HG03139 (cell line): Measurements from ENCODE around the gene COQ8B.
"Not testable (repeated sequence)": the region's sequence is repeated elsewhere in the genome, so short reads cannot be mapped to it uniquely, and the experiment has no call there.

Experiments used
- ATAC-seq: cut with Tn5 transposase; IDR thresholded peaks from one replicate; pipeline ENCODE4 v1.9.1; 2021; ENCODE audit not compliant: unreplicated experiment

COQ8B gene

DNA sequence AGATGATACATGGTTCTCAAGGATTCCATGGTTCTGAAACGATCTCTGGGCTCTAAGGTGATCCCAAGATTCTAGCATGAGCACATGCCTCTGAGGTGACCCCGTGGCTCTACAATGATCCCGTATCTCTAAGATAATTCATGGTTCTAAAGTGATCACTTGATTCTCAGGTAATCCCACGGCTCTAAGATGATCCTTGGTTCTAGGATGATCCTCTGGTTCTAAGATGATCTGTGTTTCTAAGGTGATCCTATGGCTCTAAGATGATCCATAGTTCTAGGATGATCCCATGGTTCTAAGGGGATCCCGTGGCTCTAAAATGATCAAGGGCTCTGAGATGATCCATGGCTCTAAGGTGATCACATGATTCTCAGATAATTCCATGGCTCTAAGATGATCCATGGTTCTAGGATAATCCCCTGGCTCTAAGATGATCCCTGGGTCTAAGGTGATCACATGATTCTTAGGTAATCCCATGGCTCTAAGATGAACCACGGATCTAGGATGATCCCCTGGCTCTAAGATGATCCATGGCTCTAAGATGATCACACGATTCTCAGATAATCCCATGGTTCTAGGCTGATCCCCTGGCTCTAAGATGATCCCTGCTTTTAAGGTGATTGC is 47.6 kb downstream of the COQ8B start:
- no peak for ATAC-seq

DNA sequence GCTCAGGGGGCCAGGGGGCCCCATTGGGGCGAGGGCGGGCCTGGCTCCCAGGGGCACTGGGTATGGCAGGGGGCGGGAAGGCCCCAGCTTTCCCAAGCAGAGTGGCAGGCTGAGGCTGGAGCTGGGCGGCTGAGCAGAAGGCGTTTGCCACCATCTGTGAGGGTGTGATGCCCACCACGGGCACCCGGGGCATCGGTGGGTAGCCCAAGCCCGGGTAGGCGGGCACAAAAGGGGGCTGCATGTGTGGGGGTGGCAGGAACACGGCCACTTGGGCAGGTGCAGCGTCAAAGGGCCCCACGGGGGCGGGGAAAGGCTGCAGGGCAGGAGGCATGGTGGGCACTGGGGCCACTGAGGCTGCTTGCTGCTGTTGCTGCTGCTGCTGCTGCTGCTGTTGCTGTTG is 49.1 kb downstream of the COQ8B start:
- no peak for ATAC-seq

DNA sequence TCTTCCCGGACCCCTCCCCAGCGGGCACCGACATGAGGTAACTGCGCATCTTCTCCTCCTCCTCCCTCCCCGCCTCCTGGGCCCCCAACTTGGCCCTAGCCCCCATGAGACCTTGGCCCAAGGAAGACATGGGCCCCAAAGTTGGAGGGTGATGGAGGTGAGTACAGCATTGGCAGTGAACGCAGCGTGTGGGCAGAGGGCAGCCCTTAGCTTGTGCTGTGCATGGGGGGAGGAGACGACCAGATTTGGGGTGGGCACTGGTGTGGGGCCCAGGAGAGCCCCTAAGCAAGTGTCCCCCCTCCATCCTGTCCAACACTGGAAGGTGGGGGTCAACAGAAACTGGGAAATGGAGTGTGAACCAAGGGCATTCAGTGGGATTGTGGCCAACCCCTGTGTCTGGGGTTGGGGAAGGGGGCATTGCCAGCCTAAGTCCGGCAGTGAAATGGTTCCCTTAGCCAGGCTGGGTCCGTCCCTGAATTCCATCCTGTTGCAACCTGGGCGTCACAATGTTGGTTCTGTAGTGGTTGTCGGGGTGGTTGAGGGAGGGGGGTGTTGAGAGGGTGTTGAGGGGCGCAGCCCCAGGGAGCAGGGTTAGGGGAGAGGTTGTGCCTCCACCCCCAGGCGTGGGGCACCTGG is 49.8 kb downstream of the COQ8B start:
- ATAC-seq, result no peak

DNA sequence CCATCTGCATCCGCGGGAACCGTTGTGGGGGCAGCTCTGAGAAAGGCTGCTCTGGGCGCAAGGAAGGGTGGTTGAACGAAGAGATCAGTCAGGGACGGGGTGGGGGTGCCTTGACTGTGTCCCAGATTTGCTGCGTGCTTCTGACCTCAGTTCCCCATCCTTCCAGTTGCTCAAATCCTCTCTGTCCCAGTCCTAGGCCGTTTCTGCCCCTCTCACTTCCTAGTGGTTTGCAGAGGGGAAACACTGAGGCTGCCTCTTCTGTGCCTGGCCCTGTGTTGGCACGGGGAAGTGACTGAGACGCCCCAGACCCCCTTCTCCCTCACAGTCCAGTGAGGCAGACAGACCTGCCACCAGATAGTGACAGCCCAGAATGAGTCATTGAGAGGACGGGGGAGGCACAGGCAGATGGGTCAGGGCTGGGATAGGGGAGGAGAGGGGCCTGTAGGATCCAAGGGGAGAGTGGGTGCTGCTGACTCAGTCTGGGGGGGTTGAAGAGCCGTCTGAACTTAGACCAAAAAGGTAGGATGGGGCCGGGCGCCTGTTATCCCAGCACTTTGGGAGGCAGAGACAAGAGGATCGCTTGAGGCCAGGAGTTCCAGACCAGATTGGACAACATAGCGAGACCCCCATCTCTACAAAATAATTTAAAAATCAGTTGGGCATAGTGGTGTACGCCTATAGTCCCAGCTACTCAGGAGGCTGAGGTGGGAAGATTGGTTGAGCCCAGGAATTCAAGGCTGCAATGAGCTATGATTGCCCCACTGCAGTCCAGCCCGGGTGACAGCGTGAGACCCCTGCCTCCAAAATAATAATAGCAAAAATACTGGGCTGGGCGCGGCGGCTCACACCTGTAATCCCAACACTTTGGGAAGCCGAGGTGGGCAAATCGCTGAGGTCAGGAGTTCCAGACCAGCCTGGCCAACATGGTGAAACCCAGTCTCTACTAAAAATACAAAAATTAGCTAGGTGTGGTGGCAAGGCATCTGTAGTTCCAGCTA is 52.7 kb downstream of the COQ8B start:
- ATAC-seq, result no peak

DNA sequence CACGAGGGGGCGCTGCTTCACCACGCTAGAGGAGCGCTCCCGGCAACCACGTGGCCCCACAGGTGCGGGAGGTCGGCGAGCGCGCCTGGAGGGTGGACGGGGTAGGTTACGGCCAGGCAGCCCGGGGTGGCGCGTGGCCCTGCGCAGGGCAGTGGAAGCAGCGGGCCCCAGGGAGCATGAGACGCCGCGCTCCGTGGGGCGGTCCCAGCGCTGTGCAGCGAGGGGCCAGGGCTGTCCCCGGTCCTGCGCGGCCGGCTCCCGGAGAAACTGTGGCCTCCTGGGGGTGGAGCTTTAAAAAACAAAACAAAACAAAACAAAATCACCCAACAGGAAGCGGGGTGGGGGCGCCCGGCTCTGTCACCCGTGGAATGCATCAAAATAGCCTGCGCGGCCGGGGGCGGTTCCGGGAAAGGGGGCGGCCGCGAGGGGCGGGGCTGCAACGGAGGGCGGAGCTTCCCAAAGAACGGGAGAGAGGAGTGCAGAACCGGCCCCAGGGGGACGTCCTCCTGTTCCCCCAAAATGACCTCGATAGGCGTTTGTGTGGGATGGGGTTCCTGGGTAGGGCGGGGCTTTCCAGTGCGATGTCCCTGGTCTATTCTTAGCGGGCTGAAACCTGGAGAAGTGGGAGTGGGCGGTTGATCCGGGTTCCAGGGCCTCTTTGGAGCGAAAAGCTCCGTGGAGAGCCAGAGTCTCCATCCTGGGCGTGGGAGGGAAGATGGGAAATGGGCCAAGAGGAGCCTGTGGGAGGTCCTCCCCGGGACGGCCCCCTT is 53.6 kb downstream of the COQ8B start:
- peak; percentile 72 for ATAC-seq

DNA sequence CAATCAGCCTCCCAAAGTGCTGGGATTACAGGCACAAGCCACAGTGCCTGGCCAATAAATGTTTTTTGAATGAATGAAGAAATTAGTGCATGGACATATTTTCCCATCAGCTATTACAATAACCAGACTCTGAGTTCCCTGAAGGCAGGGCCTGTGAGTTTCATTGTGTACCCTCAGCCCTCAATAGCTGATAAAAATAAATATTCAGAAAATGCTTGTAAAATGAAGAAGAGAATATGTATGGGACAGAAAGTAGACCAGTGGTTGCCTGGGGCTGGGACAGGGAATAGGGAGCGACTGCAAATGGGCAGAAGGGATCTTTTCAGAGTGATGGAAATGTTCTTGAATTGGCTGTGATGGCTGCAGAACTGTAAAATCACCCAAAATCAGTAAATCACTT is 55.1 kb downstream of the COQ8B start:
- no peak for ATAC-seq

DNA sequence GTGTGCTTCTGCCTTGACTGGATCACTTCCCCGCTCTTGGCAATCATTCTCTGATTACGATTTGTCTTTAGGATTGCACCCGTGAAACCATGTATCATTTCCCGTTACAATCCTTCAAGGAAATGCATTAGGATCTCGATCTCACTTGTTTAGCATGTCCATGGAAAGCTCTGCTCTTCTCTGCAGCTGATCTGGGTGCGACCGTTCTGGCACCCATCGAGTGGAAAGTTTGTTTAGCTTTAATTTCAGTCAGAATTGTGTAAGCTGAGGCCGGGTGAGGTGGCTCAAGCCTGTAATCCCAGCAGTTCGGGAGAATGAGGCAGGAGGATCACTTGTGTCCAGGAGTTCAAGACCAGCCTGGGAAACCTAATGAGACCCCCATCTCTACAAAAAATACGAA is 57.1 kb downstream of the COQ8B start:
- ATAC-seq, result no peak

DNA sequence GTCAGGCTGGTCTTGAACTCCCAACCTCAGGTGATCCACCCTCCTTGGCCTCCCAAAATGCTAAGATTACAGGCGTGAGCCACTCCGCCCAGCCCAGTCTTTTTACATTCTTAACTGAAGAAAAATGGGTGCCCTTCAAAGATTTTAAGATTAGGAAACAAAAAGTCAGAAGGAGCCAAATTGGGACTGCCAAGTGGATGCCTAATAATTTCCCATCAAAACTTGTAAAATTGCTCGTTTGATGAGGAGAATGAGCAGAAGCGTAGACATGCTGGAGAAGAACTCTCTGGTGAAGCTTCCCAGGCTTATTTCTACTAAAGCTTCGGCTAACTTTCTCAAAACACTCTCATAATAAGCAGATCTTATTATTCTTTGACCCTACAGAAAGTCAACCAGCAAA is 57.6 kb downstream of the COQ8B start:
- no peak for ATAC-seq

DNA sequence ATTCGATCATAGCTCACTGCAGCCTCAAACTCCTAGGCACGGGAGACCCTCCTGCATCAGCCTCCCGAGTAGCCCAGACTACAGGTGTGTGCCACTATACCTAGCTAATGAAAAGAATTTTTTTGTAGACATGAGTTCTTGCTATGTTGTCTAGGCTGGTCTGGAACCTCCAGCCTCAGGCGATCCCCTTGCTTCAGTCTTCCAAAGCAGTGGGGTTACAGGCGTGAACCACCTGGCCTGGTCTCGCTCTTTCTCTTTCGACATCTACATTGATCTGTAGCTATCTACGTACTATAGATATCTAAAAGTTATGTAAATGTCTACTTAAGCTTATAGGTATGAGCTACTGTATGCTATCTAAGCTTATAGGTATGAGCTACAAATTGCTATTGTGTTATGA is 58.7 kb downstream of the COQ8B start:
- ATAC-seq, result no peak

DNA sequence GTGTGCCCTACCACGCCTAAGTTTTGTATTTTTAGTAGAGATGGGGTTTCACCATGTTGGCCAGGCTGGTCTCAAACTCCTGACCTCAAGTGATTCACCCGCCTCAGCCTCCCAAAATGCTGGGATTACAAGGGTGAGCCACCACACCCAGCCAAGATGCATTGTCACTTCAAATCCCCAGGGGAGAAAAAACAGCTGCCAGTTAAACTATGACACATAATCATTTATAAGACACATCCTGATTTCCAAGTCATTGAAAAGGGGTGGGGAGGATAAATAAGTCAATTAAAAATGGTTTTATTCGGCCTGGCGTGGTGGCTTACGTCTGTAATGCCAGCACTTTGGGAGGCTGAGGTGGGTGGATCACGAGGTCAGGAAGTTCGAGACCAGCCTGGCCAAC is 61.0 kb downstream of the COQ8B start:
- not testable (repeated sequence) for ATAC-seq

DNA sequence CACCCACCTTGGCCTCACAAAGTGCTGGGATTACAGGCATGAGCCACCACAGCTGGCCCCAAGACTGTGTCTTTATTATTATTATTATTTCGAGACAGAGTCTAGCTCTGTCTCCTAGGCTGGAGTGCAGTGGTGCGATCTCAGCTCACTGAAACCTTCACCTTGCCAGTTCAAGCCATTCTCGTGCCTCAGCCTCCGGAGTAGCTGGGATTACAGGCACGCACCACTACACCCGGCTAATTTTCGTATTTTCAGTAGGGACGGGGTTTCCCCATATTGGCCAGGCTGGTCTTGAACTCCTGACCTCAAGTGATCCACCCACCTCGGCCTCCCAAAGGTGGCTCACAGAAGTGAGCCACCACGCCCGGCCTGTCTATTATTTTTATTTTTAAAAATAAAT is 64.4 kb downstream of the COQ8B start:
- ATAC-seq, result not testable (repeated sequence)

DNA sequence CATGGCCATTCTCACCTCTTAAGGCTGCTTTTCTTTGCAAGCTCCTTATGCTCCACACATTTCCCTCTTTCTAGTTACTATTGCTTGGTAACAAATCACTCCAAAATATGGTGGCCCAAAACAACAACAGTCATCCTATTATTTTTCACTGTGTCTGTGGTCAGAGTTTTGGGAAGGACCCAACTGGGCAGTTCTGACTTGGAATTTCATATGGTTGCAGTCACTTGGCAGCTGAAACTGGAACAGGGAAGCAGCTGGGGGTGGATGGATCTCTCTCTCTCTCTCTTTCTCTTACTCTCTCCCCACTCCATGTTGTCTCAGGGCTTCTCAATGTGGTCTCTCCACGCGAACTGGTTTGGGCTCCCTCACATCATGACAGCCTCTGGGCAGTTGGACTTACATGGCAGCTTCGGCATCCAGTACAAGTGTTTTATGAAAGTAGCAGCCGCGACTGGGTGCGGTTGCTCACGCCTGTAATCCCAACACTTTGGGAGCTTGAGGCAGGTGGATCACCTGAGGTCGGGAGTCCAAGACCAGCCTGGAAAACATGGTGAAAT is 65.9 kb downstream of the COQ8B start:
- no peak for ATAC-seq

DNA sequence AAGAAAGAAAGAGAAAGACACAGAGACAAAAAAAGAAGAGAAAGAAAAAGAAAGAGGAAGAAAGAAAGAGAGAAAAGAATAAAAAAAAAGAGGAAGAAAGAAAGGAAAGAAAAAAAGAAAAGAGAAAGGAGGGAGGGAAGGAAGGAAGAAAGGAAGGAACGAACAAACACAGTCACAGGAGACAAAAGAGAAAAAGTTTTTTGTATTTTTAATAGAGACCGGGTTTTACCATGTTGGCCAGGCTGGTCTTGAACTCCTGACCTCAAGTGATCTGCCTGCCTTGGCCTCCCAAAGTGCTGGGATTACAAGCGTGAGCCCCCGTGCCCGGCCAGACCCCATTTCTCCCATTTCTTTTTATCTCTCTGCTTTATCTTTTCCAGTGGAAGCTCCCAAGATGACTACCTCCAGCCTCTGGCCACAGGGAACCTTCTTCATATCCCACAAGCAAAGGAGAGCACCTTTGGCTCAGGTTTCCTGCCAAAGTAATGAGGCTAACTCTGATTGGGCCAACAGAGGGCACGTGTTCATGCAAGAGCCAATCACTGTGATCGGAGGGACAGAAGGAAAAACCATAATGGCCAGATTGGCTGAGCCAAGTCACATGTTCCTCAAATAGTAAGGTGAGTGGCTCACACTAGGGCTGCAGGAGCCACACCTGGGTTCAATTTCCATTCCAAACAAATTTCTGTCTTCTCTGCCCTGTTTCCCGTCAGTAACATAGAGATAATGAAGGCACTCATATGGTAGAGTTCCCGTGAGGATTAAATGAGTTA is 66.6 kb downstream of the COQ8B start:
- not testable (repeated sequence) for ATAC-seq

DNA sequence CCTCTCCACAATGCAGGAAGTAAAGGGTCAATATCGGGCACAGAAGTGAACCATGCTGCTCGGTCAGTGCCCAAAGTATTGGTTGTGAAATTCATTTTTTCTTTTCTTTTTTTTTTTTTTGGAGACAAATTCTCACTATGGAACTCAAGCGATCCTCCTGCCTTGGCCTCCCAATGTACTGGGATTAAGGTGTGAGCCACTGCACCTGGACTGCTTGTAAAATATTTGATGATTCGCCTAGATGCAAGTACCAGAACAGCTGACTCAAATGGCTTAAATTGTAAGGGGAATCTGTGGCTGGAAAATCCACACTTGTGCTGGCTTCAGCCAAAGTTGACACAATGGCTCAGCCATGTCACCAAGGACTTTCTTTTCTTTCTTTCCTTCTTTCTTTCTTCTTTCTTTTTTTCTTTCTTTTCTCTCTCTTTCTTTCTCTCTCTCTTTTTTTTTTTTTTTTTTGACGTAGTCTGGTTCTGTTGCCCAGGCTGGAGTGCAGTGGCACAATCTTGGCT is 69.9 kb downstream of the COQ8B start:
- ATAC-seq, result no peak

DNA sequence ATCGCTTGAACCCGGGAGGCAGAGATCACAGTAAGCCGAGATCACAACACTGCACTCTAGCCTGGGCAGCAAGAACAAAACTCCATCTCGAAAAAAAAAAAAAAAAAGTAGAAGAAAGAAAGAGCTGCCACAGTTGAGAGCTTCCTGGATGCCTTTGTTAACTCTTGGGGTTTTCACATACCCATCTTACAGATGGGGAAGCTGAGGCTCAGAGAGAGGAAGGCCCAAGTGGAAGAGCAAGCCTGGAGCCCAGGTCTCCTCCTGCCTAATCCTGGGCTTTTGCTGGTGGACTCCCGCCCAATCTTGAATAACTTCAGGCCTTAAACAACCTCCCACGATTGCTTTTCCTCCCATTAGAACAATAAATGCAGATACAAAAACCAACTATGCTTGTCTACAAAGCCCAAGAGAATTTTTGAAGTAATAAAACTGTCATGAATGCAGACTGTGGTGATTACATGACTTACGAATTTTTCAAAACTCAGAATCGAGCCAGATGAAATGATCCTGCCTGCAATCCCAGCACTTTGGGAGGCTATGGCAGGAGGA is 73.9 kb downstream of the COQ8B start:
- no peak for ATAC-seq

DNA sequence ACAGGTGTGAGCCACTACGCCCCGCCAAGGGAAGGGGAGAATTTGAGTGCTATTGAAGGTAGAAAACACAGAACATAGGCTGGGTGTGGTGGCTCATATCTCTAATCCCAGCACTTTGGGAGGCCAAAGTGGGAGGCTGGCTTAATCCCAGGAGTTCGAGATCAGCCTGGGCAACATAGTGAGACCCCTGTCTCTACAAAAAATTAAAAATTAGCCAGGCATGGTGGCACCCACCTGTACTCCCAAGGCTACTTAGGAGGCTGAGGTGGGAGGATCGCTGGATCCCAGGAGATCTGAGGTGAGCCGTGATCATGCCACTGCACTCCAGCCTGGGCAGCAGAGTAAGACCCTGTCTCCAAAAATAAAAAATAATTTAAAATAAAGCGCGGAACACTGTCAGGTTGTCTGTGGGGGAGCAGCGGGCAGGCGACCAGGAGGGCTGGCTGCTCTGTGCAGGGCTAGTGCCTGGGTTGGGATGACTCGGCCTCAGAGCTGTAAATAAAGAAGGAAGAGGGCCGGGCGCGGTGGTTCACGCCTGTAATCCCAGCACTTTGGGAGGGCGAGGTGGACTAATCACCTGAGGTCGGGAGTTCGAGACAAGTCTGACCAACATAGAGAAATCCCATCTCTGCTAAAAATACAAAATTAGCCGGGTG is 74.5 kb downstream of the COQ8B start:
- no peak for ATAC-seq
